Activated B cell treated with CpG ODN at 0.5 μM for 24 hours (primary cell): Measurements from ENCODE around the gene SETD3. TPM values are rescaled to one million over a fixed set of nuclear protein-coding genes. Genes with fewer than 3 reads are reported as not detected.

Source experiments
- ATAC-seq: fragments of 200-7000 bp; cut with Tn5 transposase; one replicate; pipeline ENCODE4 v1.10.0; 2021; ENCODE audit warnings: low read depth, mild to moderate bottlenecking, moderate library complexity
- CTCF ChIA-PET: fragments of 350-600 bp; sonication (Branson Sonifier 250); formaldehyde crosslinking; loops from one replicate; lab custom pipeline; 2021; ENCODE audit warnings: antibody characterized with exemption; lab: Charles Lee
- POLR2A ChIA-PET: fragments of 350-600 bp; sonication (Branson Sonifier 250); formaldehyde crosslinking; loops from one replicate; lab custom pipeline; 2021; ENCODE audit warnings: antibody characterized with exemption; lab: Charles Lee
- DNase-seq: peaks from one replicate; pipeline ENCODE4 v3.0.0; 2022
- H3K27ac Mint-ChIP-seq: one replicate; pipeline ENCODE4 v1.8.0; 2020; ENCODE audit warnings: mixed read lengths
- H3K27me3 Mint-ChIP-seq: one replicate; pipeline ENCODE4 v1.8.0; 2021; ENCODE audit warnings: mixed read lengths
- H3K36me3 Mint-ChIP-seq: one replicate; pipeline ENCODE4 v1.8.0; 2021; ENCODE audit warnings: low read depth, mixed read lengths
- H3K4me1 Mint-ChIP-seq: one replicate; pipeline ENCODE4 v1.8.0; 2021; ENCODE audit warnings: mixed read lengths
- H3K4me3 Mint-ChIP-seq: one replicate; pipeline ENCODE4 v1.8.0; 2020; ENCODE audit warnings: mild to moderate bottlenecking, mixed read lengths
- H3K9me3 Mint-ChIP-seq: one replicate; pipeline ENCODE4 v1.8.0; 2020; ENCODE audit warnings: mixed read lengths
- CTCF ChIP-seq: fragments of 200-600 bp; IDR thresholded peaks from one replicate; pipeline ENCODE4 v1.8.0; 2022; ENCODE audit warnings: antibody characterized with exemption, mild to moderate bottlenecking
- intact Hi-C: fragments of 100-400 bp; cut with micrococcal nuclease; formaldehyde crosslinking; loops from one replicate; pipeline ENCODE4 v1.15.1; 2024
- total RNA-seq: library from RNA; stranded (reverse); gene quantifications from 2 replicates; pipeline ENCODE4 v1.2.3, GENCODE V29; 2022

The SETD3 gene
- total RNA-seq, 1 donor from 2014 or later = 31.9 TPM

- peaks cover 73% of the 10 kb centered on the region for H3K36me3 Mint-ChIP-seq
- H3K27ac Mint-ChIP-seq = no peak overlapping the region
- no peaks in the 10 kb centered on the region for H3K4me1 Mint-ChIP-seq
- H3K4me3 Mint-ChIP-seq = no peak overlapping the region
- intact Hi-C loops = no loop called here
- TF ChIP-seq CTCF = no peak
- H3K9me3 Mint-ChIP-seq = no peaks in the 10 kb centered on the region
- DNase-seq (no peak), ATAC-seq (no peak)
- ChIA-PET CTCF (no interaction called here), POLR2A (no interaction called here)
- no peaks in the 10 kb centered on the region for H3K27me3 Mint-ChIP-seq
Measured at GRCh38 chr14:99452968-99453367, 27.7 kb downstream of the SETD3 start.

- Mint-ChIP-seq H3K9me3 (no peaks in the 10 kb centered on the region), H3K27me3 (no peaks in the 10 kb centered on the region), H3K36me3 (peaks cover 73% of the 10 kb centered on the region), H3K4me3 (no peak overlapping the region), H3K27ac (no peak overlapping the region), H3K4me1 (no peaks in the 10 kb centered on the region)
- no peak for TF ChIP-seq CTCF
- ChIA-PET CTCF (no interaction called here), POLR2A (interaction anchor here (0.5 kb wide), 1 partner anchor 92 kb away, joined by 7 read pairs; no protein-coding TSS in a partner anchor)
- no peak for DNase-seq
- intact Hi-C loops = no loop called here
- no peak for ATAC-seq
Measured at GRCh38 chr14:99451234-99451633, 29.4 kb downstream of the SETD3 start.

GRCh38 chr14:99450266-99450665 is 30.4 kb downstream of the SETD3 start:
- H3K27ac Mint-ChIP-seq = no peak overlapping the region
- intact Hi-C loops = no loop called here
- no peaks in the 10 kb centered on the region for H3K4me1 Mint-ChIP-seq
- peaks cover 78% of the 10 kb centered on the region for H3K36me3 Mint-ChIP-seq
- H3K4me3 Mint-ChIP-seq = no peak overlapping the region
- H3K27me3 Mint-ChIP-seq = no peaks in the 10 kb centered on the region
- ATAC-seq (no peak), DNase-seq (no peak)
- POLR2A ChIA-PET = no interaction called here
- CTCF ChIA-PET = interaction anchor here (0.6 kb wide), 1 partner anchor 34 kb away, joined by 3 read pairs; no protein-coding TSS in a partner anchor
- no peak for TF ChIP-seq CTCF
- no peaks in the 10 kb centered on the region for H3K9me3 Mint-ChIP-seq

GRCh38 chr14:99447739-99448138 is 32.9 kb downstream of the SETD3 start:
- CTCF ChIA-PET = no interaction called here
- H3K4me1 Mint-ChIP-seq = no peaks in the 10 kb centered on the region
- no peak overlapping the region for H3K27ac Mint-ChIP-seq
- TF ChIP-seq CTCF = no peak
- no peak for DNase-seq
- POLR2A ChIA-PET = no interaction called here
- no peaks in the 10 kb centered on the region for H3K27me3 Mint-ChIP-seq
- H3K36me3 Mint-ChIP-seq = peaks cover 81% of the 10 kb centered on the region
- intact Hi-C loops = no loop called here
- H3K4me3 Mint-ChIP-seq = no peak overlapping the region
- ATAC-seq = no peak
- H3K9me3 Mint-ChIP-seq = no peaks in the 10 kb centered on the region

GRCh38 chr14:99445931-99446330 is 34.7 kb downstream of the SETD3 start:
- ChIA-PET CTCF (no interaction called here), POLR2A (no interaction called here)
- intact Hi-C loops = no loop called here
- H3K4me3 Mint-ChIP-seq = no peak overlapping the region
- no peak for ATAC-seq
- peaks cover 12% of the 10 kb centered on the region for H3K4me1 Mint-ChIP-seq
- no peak for DNase-seq
- H3K9me3 Mint-ChIP-seq = no peaks in the 10 kb centered on the region
- H3K27ac Mint-ChIP-seq = no peak overlapping the region
- H3K36me3 Mint-ChIP-seq = peaks cover 83% of the 10 kb centered on the region
- TF ChIP-seq CTCF = no peak
- no peaks in the 10 kb centered on the region for H3K27me3 Mint-ChIP-seq
